HG03196 (cell line): ENCODE results near the gene GRK7.
A peak's percentile ranks its signal among the peaks of the same experiment; 100 is the strongest.

ENCODE experiments used
- ATAC-seq: cut with Tn5 transposase; IDR thresholded peaks from one replicate; pipeline ENCODE4 v1.9.1; 2021; ENCODE audit not compliant: unreplicated experiment

Gene GRK7

GRCh38 chr3:141763088-141763750 is at the start of gene GRK7:
TSS of gene GRK7 (plus strand) at chr3:141763408. CDS start at chr3:141778285, 14,877 bp downstream.
- ATAC-seq, result no peak

DNA sequence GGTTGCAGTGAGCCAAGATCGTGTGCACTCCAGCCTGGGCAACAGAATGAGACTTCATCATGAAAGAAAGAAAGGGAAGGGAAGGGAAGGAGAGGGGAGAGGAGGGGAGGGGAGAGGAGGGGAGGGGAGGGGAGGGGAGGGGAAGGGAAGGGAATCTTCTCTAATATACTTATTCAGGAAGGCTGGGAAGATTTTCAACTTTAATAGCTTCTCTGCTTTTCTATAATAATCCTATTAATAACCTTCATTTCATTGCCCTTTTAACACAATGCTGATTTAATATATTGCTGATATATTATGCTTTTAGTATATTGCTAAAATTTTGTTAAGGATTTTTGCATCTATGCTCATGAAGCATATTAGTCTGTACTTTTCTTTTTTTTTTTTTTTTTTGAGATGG is 48.5 kb upstream of the GRK7 start:
- no peak for ATAC-seq

DNA sequence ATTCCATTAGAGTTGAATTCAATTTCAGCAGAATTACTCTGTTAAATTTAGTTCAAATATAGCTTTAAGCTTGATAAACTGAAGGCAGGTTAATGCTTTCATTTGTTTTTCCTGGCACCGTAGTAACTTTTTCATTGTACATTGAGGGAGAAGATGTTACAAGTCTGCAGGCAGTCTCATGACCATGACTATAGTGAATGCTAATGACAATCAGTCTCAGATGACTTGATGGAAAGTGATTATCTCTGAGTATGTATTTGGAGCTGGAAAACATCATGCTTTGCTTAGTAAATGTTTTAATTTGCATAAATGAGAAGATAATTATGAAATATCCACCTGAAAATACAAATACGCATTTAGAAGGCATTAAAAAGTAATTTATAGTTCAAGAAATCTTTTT is 41.1 kb upstream of the GRK7 start:
- ATAC-seq, result no peak

DNA sequence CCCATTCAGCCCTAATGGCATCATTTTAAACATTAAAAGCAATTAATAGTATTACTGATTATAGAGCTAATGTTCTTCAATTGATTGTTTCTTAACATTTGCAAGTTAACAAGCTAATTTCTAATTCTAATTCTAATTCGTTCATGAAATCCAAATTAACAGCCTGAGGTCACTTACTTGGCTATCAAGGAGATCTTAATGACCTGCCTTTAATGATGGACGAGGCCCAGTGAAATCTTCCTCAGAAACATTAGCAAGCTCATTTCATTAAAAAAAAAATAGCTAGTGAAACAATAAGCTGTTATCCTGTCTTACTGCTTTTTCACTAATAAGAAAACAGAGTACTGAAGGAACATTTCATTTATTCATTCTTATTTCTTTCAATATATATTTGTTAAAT is 40.6 kb upstream of the GRK7 start:
- no peak for ATAC-seq

DNA sequence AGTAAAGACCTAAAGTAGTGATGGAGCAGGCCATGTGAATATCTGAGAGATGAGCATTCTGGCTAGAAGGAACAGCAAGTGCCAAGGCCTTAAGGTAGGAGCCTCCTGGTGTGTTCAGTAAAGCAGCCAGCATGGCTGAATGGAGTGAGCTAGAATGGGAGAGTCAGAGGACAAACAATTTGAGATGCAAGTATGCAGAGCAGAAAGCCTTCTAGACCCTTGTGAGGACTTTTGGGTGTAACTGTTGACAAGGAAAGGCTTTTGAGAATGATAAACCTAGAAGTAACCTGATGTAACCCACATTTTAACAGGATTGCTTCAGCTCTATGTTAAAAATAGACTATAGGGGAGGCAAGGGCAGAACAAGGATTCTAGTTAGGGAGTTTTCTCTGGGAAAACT is 40.0 kb upstream of the GRK7 start:
- no peak for ATAC-seq

DNA sequence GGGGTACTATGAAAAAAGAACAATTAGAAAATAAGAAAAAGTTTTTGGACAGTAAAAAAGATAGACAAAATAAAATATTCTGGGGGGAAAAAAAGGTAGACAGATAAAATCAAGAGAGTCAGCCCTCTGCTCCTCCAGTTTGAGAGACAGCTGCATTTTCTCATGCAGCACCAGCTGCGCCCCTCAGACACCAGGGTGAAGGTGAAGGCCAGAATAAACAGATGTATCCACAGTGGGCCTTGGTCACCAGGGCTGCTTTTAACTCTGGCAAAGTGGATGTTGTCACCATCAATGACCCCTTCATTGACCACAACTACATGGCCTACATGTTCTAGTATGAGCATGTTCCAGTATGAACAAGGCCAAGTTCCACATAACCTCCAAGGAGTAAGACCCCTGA is 39.0 kb upstream of the GRK7 start:
- ATAC-seq, result no peak

DNA sequence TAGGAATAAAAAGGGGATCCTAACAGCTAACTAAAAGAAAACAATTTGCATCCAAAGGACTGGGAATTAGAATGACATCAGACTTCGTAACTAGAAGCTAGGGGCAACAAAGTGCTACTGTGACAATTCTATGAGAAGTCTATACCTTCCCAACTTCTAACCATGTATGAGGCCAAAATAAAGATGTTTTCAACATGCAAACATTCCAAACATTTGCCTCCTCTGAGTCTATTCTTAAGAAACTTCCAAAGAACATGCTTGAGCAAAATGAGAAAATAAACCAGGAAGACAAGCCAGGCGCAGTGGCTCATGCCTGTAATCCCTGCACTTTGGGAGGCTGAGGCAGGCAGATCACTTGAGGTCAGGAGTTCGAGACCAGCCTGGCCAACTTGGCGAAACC is 38.2 kb upstream of the GRK7 start:
- ATAC-seq, result no peak

- no peak for ATAC-seq
Observed at GRCh38 chr3:141726483-141726882, 36.7 kb upstream of the GRK7 start.

GRCh38 chr3:141728355-141728892 is 34.8 kb upstream of the GRK7 start:
- ATAC-seq, result no peak

DNA sequence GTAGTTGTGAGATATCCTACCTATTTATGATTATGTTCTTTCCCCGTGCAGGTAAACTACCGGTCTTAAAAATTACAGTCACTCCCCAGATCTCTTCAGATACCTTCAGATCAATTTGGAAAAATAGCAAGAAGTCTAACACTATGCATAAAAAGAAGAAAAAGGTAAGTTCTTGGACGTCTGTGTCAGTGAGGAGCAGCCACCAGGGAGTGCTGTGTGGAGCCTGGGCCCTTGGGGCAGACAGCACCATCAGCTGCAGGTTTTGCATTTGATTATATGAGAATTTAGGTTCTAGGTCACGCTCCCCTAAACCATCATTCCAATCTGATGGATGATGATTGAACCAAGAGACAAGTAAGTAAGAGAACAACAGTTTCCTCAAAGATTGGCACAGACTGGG is 34.0 kb upstream of the GRK7 start:
- no peak for ATAC-seq

GRCh38 chr3:141735176-141735575 is 28.0 kb upstream of the GRK7 start:
- no peak for ATAC-seq

GRCh38 chr3:141735770-141736465 is 27.3 kb upstream of the GRK7 start:
- ATAC-seq, result no peak

GRCh38 chr3:141737093-141737492 is 26.1 kb upstream of the GRK7 start:
- no peak for ATAC-seq

GRCh38 chr3:141737678-141738021 is 25.6 kb upstream of the GRK7 start:
- no peak for ATAC-seq

DNA sequence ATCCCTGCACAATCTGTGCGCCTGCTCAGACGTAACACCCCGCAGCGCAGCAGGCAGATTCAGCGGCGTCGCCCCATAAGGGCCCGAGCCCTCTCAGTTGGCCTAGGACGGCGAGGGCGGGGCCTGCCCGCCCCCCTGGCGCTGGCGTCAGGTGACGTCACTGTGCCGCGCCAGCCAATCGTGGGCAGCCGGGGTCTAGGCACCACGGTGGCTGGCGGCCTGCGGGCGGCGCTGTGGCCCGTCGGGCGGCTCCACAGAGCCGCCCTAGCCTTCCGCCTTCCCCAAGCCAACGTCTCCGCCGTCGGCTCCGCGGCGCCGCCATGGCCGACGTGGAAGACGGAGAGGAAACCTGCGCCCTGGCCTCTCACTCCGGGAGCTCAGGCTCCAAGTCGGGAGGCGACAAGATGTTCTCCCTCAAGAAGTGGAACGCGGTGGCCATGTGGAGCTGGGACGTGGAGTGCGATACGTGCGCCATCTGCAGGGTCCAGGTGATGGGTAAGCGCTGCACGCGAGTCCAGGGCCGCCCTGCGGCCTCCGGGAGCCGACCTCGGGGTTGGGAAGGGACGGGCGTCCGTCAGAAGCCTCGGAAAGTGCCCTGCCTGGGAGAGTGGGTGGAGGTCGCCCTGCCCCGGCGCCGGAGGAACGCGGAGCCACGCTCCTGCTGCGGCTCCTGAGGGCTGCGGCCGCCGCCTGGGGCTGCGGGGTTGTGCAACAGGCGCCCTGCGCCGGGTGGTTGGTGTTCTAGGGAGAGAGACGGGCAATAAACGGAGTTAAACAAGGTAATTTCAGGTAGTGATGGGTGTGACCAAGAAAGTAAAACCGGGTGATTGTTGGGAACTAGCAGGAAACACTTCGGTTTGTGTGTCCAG is 25.0 kb upstream of the GRK7 start, which contains the start of gene RNF7:
Gene RNF7 (plus strand): TSS at position 277 of the 869 bp plus-strand sequence. CDS start 44 bp downstream, at position 321.
- peak; percentile 95 for ATAC-seq

- ATAC-seq, result no peak
Observed at GRCh38 chr3:141738891-141739363, 24.3 kb upstream of the GRK7 start.

DNA sequence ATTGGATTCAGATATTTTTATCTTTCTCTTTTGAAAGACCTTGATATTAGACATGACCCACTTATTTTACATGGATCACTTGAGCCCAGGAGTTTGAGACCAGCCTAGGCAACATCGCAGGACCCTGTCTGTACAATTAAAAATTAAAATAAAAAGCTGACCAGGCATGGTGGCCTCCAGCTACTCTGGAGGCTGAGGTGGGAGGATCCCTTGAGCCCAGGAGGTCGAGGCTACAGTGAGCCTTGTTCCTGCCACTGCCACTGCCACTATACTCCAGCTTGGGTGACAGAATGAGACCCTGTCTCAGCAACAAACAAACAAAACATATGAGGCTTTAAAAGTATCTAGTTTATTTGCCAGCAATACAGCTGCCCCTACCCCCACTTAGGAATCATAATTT is 23.5 kb upstream of the GRK7 start:
- ATAC-seq, result no peak

GRCh38 chr3:141740349-141740748 is 22.9 kb upstream of the GRK7 start:
- no peak for ATAC-seq

GRCh38 chr3:141743305-141743704 is 19.9 kb upstream of the GRK7 start:
- no peak for ATAC-seq

DNA sequence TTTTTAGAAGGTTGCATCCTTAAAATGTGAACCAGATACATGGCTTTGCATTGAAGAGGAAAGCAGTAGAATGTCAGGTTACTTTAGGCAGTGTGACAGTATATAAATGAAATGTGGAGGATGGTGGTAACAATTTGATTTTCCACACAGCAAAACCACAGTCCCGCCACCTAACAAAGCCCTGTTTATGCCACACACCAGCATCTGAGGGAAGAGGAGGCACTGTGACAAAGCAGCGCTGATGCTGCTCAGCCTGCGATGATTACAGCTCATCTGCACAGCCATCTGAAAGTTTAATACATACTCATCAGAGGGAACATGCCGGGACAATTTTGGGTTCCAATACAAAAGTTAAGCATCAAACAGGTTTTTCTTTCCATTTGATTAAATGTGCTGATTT is 16.2 kb upstream of the GRK7 start:
- ATAC-seq, result no peak

- no peak for ATAC-seq
Observed at GRCh38 chr3:141753399-141753798, 9.8 kb upstream of the GRK7 start.
